Upper lobe of right lung (tissue), 1 donor: ENCODE data around the gene GALR3. TPM values are rescaled to one million over a fixed set of nuclear protein-coding genes. Genes with fewer than 3 reads are reported as not detected.

ENCODE experiments used
- ATAC-seq: fragments of 200-7000 bp; cut with Tn5 transposase; one replicate; pipeline ENCODE4 v1.9.1; 2020; ENCODE audit warnings: mild to moderate bottlenecking, moderate library complexity
- DNase-seq: peaks from one replicate; pipeline ENCODE4 v3.0.0-alpha.2; 2020
- H3K27ac ChIP-seq: fragments of 200-600 bp; one replicate; pipeline ENCODE4 v1.8.0; 2022
- H3K27me3 ChIP-seq: fragments of 200-600 bp; one replicate; pipeline ENCODE4 v1.8.0; 2022; ENCODE audit warnings: mild to moderate bottlenecking
- H3K36me3 ChIP-seq: fragments of 200-600 bp; one replicate; pipeline ENCODE4 v1.8.0; 2022
- H3K4me1 ChIP-seq: fragments of 200-600 bp; one replicate; pipeline ENCODE4 v1.8.0; 2022
- H3K4me3 ChIP-seq: fragments of 200-600 bp; one replicate; pipeline ENCODE4 v1.8.0; 2022; ENCODE audit warnings: mild to moderate bottlenecking
- H3K9me3 ChIP-seq: fragments of 200-600 bp; one replicate; pipeline ENCODE4 v1.8.0; 2022
- CTCF ChIP-seq: fragments of 200-600 bp; IDR thresholded peaks from one replicate; pipeline ENCODE4 v1.8.0; 2022; ENCODE audit warnings: antibody characterized with exemption
- intact Hi-C: fragments of 100-400 bp; cut with DNase I; formaldehyde crosslinking; loops from one replicate; pipeline ENCODE4 v1.11.0; 2022
- total RNA-seq: library from RNA; stranded (reverse); fragmentation: NEBNext Ultra II Directional; extraction: Animal tissue kit (Norgen Biotek cat#: 25700); gene quantifications from one replicate; pipeline ENCODE4 v1.2.1, GENCODE V29; 2021
- donor health status: DM: no; HTN: yes; CAD: no; lungs with severe emphysema.

The GALR3 gene
- total RNA-seq, 1 donor from 2014 or later, result not detected

- H3K36me3 ChIP-seq, result no peaks in the 10 kb centered on the region
- ATAC-seq (peak; percentile 79), DNase-seq (peak; percentile 89)
- peak overlapping the region; percentile 37 for H3K4me3 ChIP-seq
- no peaks in the 10 kb centered on the region for H3K9me3 ChIP-seq
- intact Hi-C loops, result loop anchor here (10.0 kb wide), 1 partner anchor 46 kb away; no protein-coding TSS in a partner anchor
- peaks cover 38% of the 10 kb centered on the region for H3K27me3 ChIP-seq
- peaks cover 19% of the 10 kb centered on the region for H3K4me1 ChIP-seq
- TF ChIP-seq CTCF, result peak; percentile 45
- no peak overlapping the region for H3K27ac ChIP-seq
Measured at GRCh38 chr22:37818409-37819104, 4.6 kb upstream of the GALR3 start.

GRCh38 chr22:37819105-37819433 is 4.1 kb upstream of the GALR3 start:
- peaks cover 19% of the 10 kb centered on the region for H3K4me1 ChIP-seq
- no peaks in the 10 kb centered on the region for H3K9me3 ChIP-seq
- ATAC-seq (no peak), DNase-seq (no peak)
- no peak for TF ChIP-seq CTCF
- intact Hi-C loops, result loop anchor here (10.0 kb wide), 1 partner anchor 46 kb away; no protein-coding TSS in a partner anchor
- no peak overlapping the region for H3K27ac ChIP-seq
- peak overlapping the region; percentile 37 for H3K4me3 ChIP-seq
- H3K36me3 ChIP-seq, result no peaks in the 10 kb centered on the region
- peaks cover 43% of the 10 kb centered on the region for H3K27me3 ChIP-seq

- DNase-seq, result no peak
Measured at GRCh38 chr22:37820350-37820749, 2.8 kb upstream of the GALR3 start.

GRCh38 chr22:37822079-37822833 is 926 bp upstream of the GALR3 start:
- H3K27me3 ChIP-seq, result peaks cover 43% of the 10 kb centered on the region
- no peak overlapping the region for H3K4me3 ChIP-seq
- intact Hi-C loops, result no loop called here
- peaks cover 19% of the 10 kb centered on the region for H3K4me1 ChIP-seq
- DNase-seq, result no peak
- no peak overlapping the region for H3K27ac ChIP-seq
- ATAC-seq, result no peak
- TF ChIP-seq CTCF, result no peak
- H3K36me3 ChIP-seq, result no peaks in the 10 kb centered on the region
- no peaks in the 10 kb centered on the region for H3K9me3 ChIP-seq

More at GRCh38 chr22:37820350-37820749, 2.8 kb upstream of the GALR3 start:
- Histone ChIP-seq H3K4me3 (no peak overlapping the region), H3K4me1 (peaks cover 19% of the 10 kb centered on the region), H3K9me3 (no peaks in the 10 kb centered on the region), H3K36me3 (no peaks in the 10 kb centered on the region), H3K27ac (no peak overlapping the region), H3K27me3 (peaks cover 43% of the 10 kb centered on the region)
- ATAC-seq, result no peak
- no peak for TF ChIP-seq CTCF
- intact Hi-C loops, result no loop called here

GRCh38 chr22:37824674-37825641 is 1.8 kb downstream of the GALR3 start:
- H3K4me3 ChIP-seq, result no peak overlapping the region
- H3K4me1 ChIP-seq, result no peaks in the 10 kb centered on the region
- ATAC-seq (no peak), DNase-seq (no peak)
- H3K36me3 ChIP-seq, result peaks cover 13% of the 10 kb centered on the region
- no peak for TF ChIP-seq CTCF
- no peak overlapping the region for H3K27ac ChIP-seq
- H3K27me3 ChIP-seq, result peaks cover 36% of the 10 kb centered on the region
- intact Hi-C loops, result no loop called here
- no peaks in the 10 kb centered on the region for H3K9me3 ChIP-seq
